Caki2 (cell line): ENCODE data around the gene DMRTA1. TPM values are rescaled to one million over a fixed set of nuclear protein-coding genes. Genes with fewer than 3 reads are reported as not detected.
"Not testable (repeated sequence)": the region's sequence is repeated elsewhere in the genome, so short reads cannot be mapped to it uniquely, and the experiment has no call there.

ENCODE experiments used
- DNase-seq: peaks from one replicate; pipeline ENCODE4 v3.0.0-alpha.2; 2015; ENCODE audit warnings: low read depth
- in situ Hi-C: cut with HindIII; loops from 2 replicates; pipeline ENCODE4 v1.10.0; 2016; ENCODE audit warnings: low sequenced_read_pairs, low pct_unique_long_range_greater_than_20kb, mixed read lengths
- total RNA-seq: library from RNA; depleted of rRNA; stranded (reverse); fragments of >200 nt; shearing (Covaris generic); gene quantifications from 2 replicates; pipeline ENCODE4 v1.2.3, GENCODE V29; 2014; ENCODE audit warnings: low replicate concordance

Gene DMRTA1
- total RNA-seq, 1 experiment from 2014 or later, result 7.3 TPM

DNA sequence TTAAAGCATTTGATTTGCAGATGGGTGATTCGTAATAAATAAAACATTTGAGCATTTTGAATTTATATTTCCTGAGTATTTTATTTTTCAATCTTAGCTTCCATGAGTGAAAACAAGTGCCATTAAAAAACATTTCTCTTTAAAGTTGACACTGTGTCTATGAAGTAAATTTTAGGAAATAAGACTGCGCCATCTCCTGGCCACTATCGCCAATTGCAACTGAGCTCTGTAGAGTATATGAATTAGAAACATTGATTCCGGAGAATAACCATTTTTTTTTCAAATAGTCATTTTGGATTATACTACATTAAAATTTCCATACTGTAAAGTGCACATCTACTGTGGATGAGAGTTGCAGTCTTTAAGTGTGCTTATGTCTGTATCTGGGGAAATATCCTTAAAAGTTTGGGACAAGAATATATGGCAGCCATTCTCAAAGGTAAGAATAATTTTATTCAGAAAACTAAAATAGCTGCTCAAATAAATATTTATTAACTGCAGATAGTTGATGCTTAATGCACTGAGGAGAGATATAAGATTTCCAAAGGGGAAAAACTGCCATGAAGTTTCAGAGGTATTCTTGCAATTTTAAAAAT lies 5.9 kb downstream of the DMRTA1 start:
- peak; percentile 17 for DNase-seq
- in situ Hi-C loops, result no loop called here

DNA sequence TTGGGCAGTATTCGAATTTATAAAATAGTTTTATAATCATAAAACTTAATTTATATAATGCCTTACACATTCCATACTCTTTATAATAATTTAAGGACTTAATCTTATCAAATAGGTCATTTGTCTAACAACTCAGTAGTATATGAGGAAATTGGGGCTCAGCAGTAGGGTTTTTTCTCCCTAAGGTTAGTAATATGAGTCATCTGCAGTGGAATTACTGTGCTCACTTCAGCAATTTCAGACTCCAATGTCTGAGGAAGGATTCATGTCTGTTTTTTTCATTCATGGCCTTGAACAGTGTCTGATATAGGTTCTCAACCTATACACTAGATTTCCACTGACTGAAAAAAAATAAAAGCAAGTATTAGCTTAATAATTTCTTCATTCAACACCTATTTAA lies 7.4 kb downstream of the DMRTA1 start:
- DNase-seq, result no peak
- in situ Hi-C loops, result no loop called here

DNA sequence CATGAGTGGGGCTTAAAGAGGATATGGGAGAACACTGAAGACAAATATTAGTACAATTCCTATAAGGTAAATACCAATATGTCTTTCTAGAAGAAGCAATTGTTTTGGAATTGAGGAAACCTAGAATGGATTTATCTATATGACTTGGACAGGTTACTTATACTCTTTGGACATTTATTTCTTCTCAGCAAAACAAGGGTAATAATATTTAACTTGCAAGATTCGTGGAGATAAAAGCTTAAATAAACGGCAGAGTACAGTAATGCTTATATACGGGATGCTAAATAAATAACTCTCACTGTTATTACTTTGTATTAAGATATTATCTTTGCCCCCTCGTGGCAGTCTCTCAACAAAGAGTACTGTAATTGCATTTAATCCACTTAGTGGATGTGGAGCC lies 8.6 kb downstream of the DMRTA1 start:
- DNase-seq, result no peak
- in situ Hi-C loops, result no loop called here

DNA sequence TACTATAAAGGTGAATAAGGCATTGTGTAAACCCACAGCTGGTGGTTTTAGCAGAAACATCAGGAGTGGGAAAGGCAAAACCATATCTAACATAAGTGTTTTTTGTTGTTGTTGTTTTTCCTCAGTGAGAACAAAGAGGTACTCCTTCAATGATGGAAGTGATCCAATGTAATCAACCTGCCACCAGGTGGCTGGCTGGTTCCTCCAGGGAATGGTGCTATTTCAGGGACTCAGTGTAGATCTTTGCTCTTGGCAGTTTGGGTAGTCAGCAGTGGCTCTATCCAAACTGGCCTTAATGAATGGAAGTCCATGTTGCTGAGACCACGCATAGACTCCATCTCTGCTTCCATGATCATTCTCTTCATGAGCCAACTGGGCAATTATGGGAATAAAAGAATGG lies 10.8 kb downstream of the DMRTA1 start:
- in situ Hi-C loops, result no loop called here
- DNase-seq, result no peak

DNA sequence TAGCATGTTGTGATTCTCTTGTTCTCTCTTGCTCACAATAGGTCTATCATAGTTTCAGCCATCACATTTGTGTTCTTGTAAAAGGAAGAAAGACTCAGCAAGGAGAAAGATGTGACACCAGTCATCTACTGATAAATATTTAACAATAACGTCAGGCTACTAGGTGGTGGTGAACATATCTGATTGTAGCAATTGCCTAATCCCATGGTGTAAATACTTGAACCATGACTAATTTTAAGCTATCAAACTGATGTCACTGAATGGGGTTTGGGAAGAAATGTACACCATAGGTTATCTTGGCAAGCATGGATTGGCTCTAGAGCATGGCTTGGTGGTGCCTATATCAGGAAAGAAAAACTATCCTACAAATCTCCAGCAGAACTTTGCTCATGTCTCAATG lies 16.6 kb downstream of the DMRTA1 start:
- in situ Hi-C loops, result no loop called here
- no peak for DNase-seq

DNA sequence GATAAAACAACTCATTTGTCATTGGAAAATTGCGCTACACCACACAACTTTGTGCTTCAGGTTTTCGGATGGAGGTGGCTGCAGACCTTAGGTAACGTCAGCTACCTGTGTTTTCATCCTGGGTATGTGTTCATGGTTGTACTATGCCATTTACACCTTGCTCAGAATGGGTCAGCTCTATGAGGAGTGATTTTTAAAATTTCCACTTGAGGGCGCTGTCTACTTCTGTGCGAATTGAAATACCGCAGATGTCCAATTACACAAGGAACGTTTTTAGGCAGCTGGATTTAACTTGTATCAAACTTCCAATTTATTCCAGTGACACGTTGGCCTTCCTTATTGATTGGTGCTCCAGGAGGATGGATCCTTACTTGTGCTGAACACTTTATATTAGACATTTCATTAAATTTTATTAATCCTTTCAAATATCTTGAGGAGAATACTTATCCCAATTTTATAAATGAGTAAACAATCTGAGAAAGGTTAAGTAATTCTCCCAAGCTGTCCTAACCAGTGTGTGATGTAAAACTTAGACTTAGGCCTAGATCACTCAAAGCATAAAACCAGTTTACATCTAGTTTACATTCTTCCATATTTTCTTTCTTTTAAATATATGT lies 23.4 kb downstream of the DMRTA1 start:
- peak; percentile 25 for DNase-seq
- in situ Hi-C loops, result no loop called here

DNA sequence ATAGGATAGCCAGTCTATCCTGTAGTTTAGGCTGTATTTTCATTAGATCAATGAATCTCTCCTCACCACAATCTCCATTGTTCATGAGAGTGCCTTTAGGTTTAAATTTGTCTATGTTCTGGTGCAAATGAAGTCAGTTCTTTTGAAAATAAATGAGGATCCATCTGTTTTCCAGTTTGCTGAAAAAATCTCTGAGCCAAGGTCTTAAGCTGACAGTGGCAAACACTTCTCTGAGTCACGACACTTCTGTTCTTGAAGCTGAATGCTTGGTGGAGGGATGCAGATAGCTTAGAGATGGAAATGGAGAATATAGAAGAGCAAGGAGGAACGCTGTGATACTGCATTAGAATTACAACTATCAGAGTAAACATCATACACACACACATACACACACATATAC lies 34.9 kb downstream of the DMRTA1 start:
- in situ Hi-C loops, result no loop called here
- no peak for DNase-seq

DNA sequence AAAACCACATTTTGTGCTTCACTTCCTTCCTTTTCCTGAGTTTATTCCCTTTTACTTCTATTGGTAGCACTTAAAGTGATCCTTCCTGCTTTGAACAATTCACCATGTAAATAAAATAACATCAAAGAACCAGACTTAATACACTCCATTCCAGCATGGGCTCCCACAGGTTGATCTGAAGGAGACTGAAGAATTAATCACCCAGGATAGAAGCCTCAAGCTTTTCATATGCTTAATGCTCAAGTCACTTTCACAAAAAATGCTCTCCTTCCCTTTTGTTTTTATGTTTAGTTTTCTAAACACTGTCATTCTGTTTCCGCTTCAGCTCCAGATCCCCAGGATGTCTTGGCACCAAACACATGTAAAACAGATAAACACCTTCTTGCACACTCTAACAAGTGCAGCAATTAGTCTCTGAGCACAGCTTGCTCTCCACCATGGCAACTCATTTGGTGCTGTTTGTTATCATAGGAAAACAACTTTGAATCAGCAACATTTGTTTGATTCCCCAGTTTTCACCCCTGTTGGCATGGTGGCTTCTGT lies 37.0 kb downstream of the DMRTA1 start:
- no peak for DNase-seq
- in situ Hi-C loops, result no loop called here

DNA sequence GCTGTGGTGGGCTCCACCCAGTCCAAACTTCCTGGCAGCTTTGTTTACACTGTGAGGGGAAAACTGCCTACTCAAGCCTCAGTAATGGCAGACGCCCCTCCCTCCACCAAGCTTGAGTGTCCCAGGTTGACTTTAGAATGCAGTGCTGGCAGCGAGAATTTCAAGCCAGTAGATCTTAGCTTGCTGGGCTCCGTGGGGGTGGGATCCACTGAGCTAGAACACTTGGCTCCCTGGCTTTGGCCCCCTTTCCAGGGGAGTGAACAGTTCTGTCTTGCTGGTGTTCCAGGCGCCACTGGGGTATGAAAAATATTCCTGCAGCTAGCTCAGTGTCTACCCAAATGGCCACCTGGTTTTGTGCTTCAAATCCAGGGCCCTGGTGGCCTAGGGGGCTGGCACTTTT lies 49.6 kb downstream of the DMRTA1 start:
- DNase-seq, in situ Hi-C loops: not testable (repeated sequence)
